K562 (cell line): Measurements from ENCODE around the gene CYB561A3. TPM values are rescaled to one million over a fixed set of nuclear protein-coding genes. Genes with fewer than 3 reads are reported as not detected.

Experiments
- ATF7 ChIP-seq: fragments of 450-650 bp; IDR thresholded peaks from 2 replicates; pipeline ENCODE4 v1.7.1; 2014; ENCODE audit warnings: mild to moderate bottlenecking, moderate library complexity
- CREB1 ChIP-seq, 2 experiments: sonication (generic) in 1 of 2; formaldehyde crosslinking in 1 of 2; IDR thresholded peaks; 2 replicates each; pipeline versions ENCODE4 v1.6.1 to v1.8.0; 2012 to 2022; ENCODE audit warnings: inconsistent platforms in 1 of 2, mild to moderate bottlenecking in 1 of 2, missing genetic modification reagents in 1 of 2, moderate library complexity in 1 of 2
- DACH1 ChIP-seq: fragments of 450-650 bp; IDR thresholded peaks from 2 replicates; pipeline ENCODE4 v1.6.1; 2018; ENCODE audit not compliant: partially characterized antibody
- ESRRA ChIP-seq: fragments of 450-650 bp; IDR thresholded peaks from 2 replicates; pipeline ENCODE4 v1.6.1; 2014; ENCODE audit warnings: low read depth, mild to moderate bottlenecking, moderate library complexity, borderline replicate concordance
- ETV6 ChIP-seq, 3 experiments: fragments of 150-350 bp in 1 of 3; sonication (generic) in 1 of 3; formaldehyde crosslinking in 1 of 3; IDR thresholded peaks; 2 replicates each; pipeline versions ENCODE4 v1.6.1 to v1.8.0; 2014 to 2022; ENCODE audit warnings: borderline replicate concordance in 2 of 3, low read depth in 2 of 3, antibody characterized with exemption in 1 of 3, low read length in 1 of 3, mild to moderate bottlenecking in 1 of 3, missing genetic modification reagents in 1 of 3
- GABPB1 ChIP-seq: sonication (generic); formaldehyde crosslinking; IDR thresholded peaks from 2 replicates; pipeline ENCODE4 v1.8.0; 2022; ENCODE audit warnings: mild to moderate bottlenecking, missing genetic modification reagents
- JUND ChIP-seq, 2 experiments: IDR thresholded peaks; 2 replicates in 1 of 2; 3 replicates in 1 of 2; pipeline ENCODE4 v1.6.1; 2011; ENCODE audit warnings: borderline replicate concordance in 2 of 2, low read depth in 2 of 2, low read length in 2 of 2, improper control_type of control experiment in 1 of 2, missing biosample characterization in 1 of 2, missing genetic modification characterization in 1 of 2, missing genetic modification reagents in 1 of 2
- MAZ ChIP-seq, 2 experiments: fragments of 450-650 bp in 1 of 2; sonication (generic) in 1 of 2; formaldehyde crosslinking; IDR thresholded peaks in 1 of 2; conservative IDR thresholded peaks in 1 of 2; 2 replicates each; pipeline versions ENCODE4 v1.4.0 to v1.5.0; 2020; ENCODE audit warnings: mild to moderate bottlenecking in 1 of 2, missing genetic modification reagents in 1 of 2
- MBD2 ChIP-seq: sonication (generic); IDR thresholded peaks from 2 replicates; pipeline ENCODE4 v1.6.1; 2016; ENCODE audit warnings: low read depth, borderline replicate concordance
- NBN ChIP-seq: fragments of 450-650 bp; IDR thresholded peaks from 2 replicates; pipeline ENCODE4 v1.6.1; 2016; ENCODE audit warnings: low read depth, mild to moderate bottlenecking
- NR1H2 ChIP-seq: sonication (generic); formaldehyde crosslinking; IDR thresholded peaks from 2 replicates; pipeline ENCODE4 v1.4.0; 2020; ENCODE audit warnings: mild to moderate bottlenecking, missing genetic modification reagents
- POLR2AphosphoS5 ChIP-seq: IDR thresholded peaks from 2 replicates; pipeline ENCODE4 v1.6.1; 2011; ENCODE audit warnings: mild to moderate bottlenecking, low read depth, low read length, moderate library complexity; ENCODE audit not compliant: control insufficient read depth, insufficient read depth
- POLR2H ChIP-seq: IDR thresholded peaks from 2 replicates; pipeline ENCODE4 v1.6.1; 2016; ENCODE audit warnings: missing genetic modification characterization, low read depth, mild to moderate bottlenecking, control low read depth, missing compliant biosample characterization, moderate library complexity
- TBL1XR1 ChIP-seq, 2 experiments: IDR thresholded peaks; 2 replicates each; pipeline ENCODE4 v1.6.1; 2012; ENCODE audit warnings: improper control_type of control experiment in 2 of 2, low read length in 2 of 2, mild to moderate bottlenecking in 1 of 2
- TEAD1 ChIP-seq, 2 experiments: fragments of 450-650 bp in 1 of 2; sonication (generic) in 1 of 2; formaldehyde crosslinking; IDR thresholded peaks; 2 replicates each; pipeline versions ENCODE4 v1.4.0 to v1.8.0; 2020 to 2022; ENCODE audit warnings: mild to moderate bottlenecking in 2 of 2, missing genetic modification reagents in 1 of 2
- VEZF1 ChIP-seq: fragments of 200-800 bp; sonication (Bioruptor generic); IDR thresholded peaks from 2 replicates; pipeline ENCODE4 v1.6.1; 2017; ENCODE audit warnings: missing genetic modification characterization, missing compliant biosample characterization
- ZKSCAN1 ChIP-seq: fragments of 150-350 bp; IDR thresholded peaks from 2 replicates; pipeline ENCODE4 v1.6.1; 2016; ENCODE audit warnings: low read depth, low read length
- ZNF431 ChIP-seq: sonication (generic); formaldehyde crosslinking; IDR thresholded peaks from 2 replicates; pipeline ENCODE4 v1.8.0; 2022; ENCODE audit warnings: mild to moderate bottlenecking, missing genetic modification reagents
- ZZZ3 ChIP-seq: fragments of 450-650 bp; IDR thresholded peaks from 2 replicates; pipeline ENCODE4 v1.6.1; 2016; ENCODE audit warnings: antibody characterized with exemption, mild to moderate bottlenecking, moderate library complexity
- polyA plus RNA-seq, 8 experiments: library from polyadenylated mRNA; depleted of rRNA in 4 of 8; stranded (reverse) in 5 of 8; unstranded in 3 of 8; fragments of >200 nt; fragmentation: Nextera tagmentation in 2 of 8; fragmentation: Illumina TruSeq in 1 of 8; extraction: Ambion mirVana in 2 of 8; extraction: Trizol in 1 of 8; gene quantifications; 2 replicates each; pipeline versions ENCODE4 v1.2.1 to v1.2.3, GENCODE V29; 2011 to 2014; ENCODE audit warnings: inconsistent platforms in 1 of 8, missing spikeins in 1 of 8
- total RNA-seq, 7 experiments: library from RNA; depleted of rRNA in 6 of 7; stranded (reverse); fragments of >200 nt in 6 of 7; fragmentation: Illumina TruSeq in 2 of 7; extraction: Trizol in 2 of 7; gene quantifications; 2 replicates each; pipeline versions ENCODE4 v1.2.1 to v1.2.3, GENCODE V29; 2011 to 2021; ENCODE audit warnings: low replicate concordance in 1 of 7
- TF ChIP-seq, protein P1 (sequence below): sonication (generic); formaldehyde crosslinking; IDR thresholded peaks from 2 replicates; pipeline ENCODE4 v1.8.0; 2022; ENCODE audit warnings: missing genetic modification reagents, mild to moderate bottlenecking, moderate library complexity, borderline replicate concordance

The CYB561A3 gene
- total and polyA plus RNA-seq, 9 of the 15 experiments (the other 6 are each of a cell fraction or from before 2014, with no cell fraction given) = 29.2 to 78.9 (median 37.9) TPM

- TF ChIP-seq, protein P1, sequence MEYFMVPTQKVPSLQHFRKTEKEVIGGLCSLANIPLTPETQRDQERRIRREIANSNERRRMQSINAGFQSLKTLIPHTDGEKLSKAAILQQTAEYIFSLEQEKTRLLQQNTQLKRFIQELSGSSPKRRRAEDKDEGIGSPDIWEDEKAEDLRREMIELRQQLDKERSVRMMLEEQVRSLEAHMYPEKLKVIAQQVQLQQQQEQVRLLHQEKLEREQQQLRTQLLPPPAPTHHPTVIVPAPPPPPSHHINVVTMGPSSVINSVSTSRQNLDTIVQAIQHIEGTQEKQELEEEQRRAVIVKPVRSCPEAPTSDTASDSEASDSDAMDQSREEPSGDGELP (CRISPR knock-in tag) = peak; percentile 81; the same call in 1 of the 2 replicates
- TF ChIP-seq ETV6 (IDR thresholded peaks at IDR 0.05; ENCODE audit: borderline replicate concordance in 1 of 2, low read depth in 2 of 2, low read length in 1 of 2) = peak in 1 of 2 experiments; percentile 63; a peak in 1 of 4 replicates
- no peak for TF ChIP-seq ETV6 (CRISPR knock-in tag; IDR thresholded peaks at IDR 0.05; ENCODE audit: borderline replicate concordance)
- TF ChIP-seq VEZF1 (CRISPR knock-in tag) = peak; percentile 63; the same call in 1 of the 2 replicates
- TF ChIP-seq ATF7 = peak; percentile 77
- TF ChIP-seq DACH1 = no peak
- TF ChIP-seq ESRRA = peak; percentile 53; the same call in 1 of the 2 replicates
- peak; percentile 21; the same call in 1 of the 2 replicates for TF ChIP-seq POLR2AphosphoS5
- TF ChIP-seq ZKSCAN1 = 0 out of 2 replicates have a peak, but pooled peaks have one; percentile 9
- TF ChIP-seq ZZZ3 = peak; percentile 92
- TF ChIP-seq NR1H2 = 0 out of 2 replicates have a peak, but pooled peaks have one; percentile 73
- peak; percentile 71 for TF ChIP-seq ZNF431 (CRISPR knock-in tag)
- TF ChIP-seq CREB1 (IDR thresholded peaks at IDR 0.05) = peak; percentile 78
- TF ChIP-seq CREB1 (CRISPR knock-in tag; IDR thresholded peaks at IDR 0.05) = no peak; the same call in 1 of the 2 replicates
- TF ChIP-seq TBL1XR1 (IDR thresholded peaks at IDR 0.05; ENCODE audit: low read length in 2 of 2) = 0 out of 4 replicates have a peak, but pooled peaks have one; percentile 22 to 57
- TF ChIP-seq NBN = peak; percentile 61; the same call in 1 of the 2 replicates
- TF ChIP-seq MAZ (CRISPR knock-in tag; conservative IDR thresholded peaks at IDR 0.05 in 1 of 2, IDR thresholded peaks at IDR 0.05 in 1 of 2) = peak; percentile 78 to 86
- peak; percentile 28 for TF ChIP-seq MBD2
- peak; percentile 89 for TF ChIP-seq GABPB1 (CRISPR knock-in tag)
- TF ChIP-seq JUND (IDR thresholded peaks at IDR 0.05; ENCODE audit: borderline replicate concordance, low read depth, low read length) = peak; percentile 32
- peak; percentile 11; the same call in 1 of the 3 replicates for TF ChIP-seq JUND (tag; IDR thresholded peaks at IDR 0.05; ENCODE audit: borderline replicate concordance, low read depth, low read length)
- peak; percentile 74 for TF ChIP-seq POLR2H (tag)
- TF ChIP-seq TEAD1 (CRISPR knock-in tag; IDR thresholded peaks at IDR 0.05) = peak in 1 of 2 experiments; percentile 13; a peak in 1 of 4 replicates
Measured at GRCh38 chr11:61361741-61362541, at the start of gene CYB561A3, which contains the start of gene TMEM138 (continued).
